WI38 (cell line): ENCODE results near the gene PRCP.
A peak's percentile ranks its signal among the peaks of the same experiment; 100 is the strongest.
"Not testable (repeated sequence)": the region's sequence is repeated elsewhere in the genome, so short reads cannot be mapped to it uniquely, and the experiment has no call there.

Source experiments
- H3K4me3 ChIP-seq: 2 replicates; pipeline ENCODE4 v1.5.1; 2011; ENCODE audit warnings: low read depth, mild to moderate bottlenecking, control low read depth, low read length
- CTCF ChIP-seq: IDR thresholded peaks from 2 replicates; pipeline ENCODE4 v1.5.1; 2012; ENCODE audit warnings: low read depth, mild to moderate bottlenecking, control low read depth, low read length

Gene PRCP

GRCh38 chr11:82858556-82859091, 41.6 kb downstream of the PRCP start:
- TF ChIP-seq CTCF = no peak
- peak overlapping the region; percentile 33 for H3K4me3 ChIP-seq

- peak overlapping the region; percentile 33 for H3K4me3 ChIP-seq
- no peak for TF ChIP-seq CTCF
Observed at GRCh38 chr11:82858133-82858532, 42.1 kb downstream of the PRCP start.

GRCh38 chr11:82857145-82857544, 43.1 kb downstream of the PRCP start:
- no peak for TF ChIP-seq CTCF

GRCh38 chr11:82855616-82856015, 44.6 kb downstream of the PRCP start:
- no peak for TF ChIP-seq CTCF
- no peak overlapping the region for H3K4me3 ChIP-seq

More at GRCh38 chr11:82857145-82857544, 43.1 kb downstream of the PRCP start:
- no peak overlapping the region for H3K4me3 ChIP-seq

GRCh38 chr11:82854916-82855315, 45.3 kb downstream of the PRCP start:
- not testable (repeated sequence) for H3K4me3 ChIP-seq

GRCh38 chr11:82854242-82854641, 46.0 kb downstream of the PRCP start:
- no peak for TF ChIP-seq CTCF
- no peak overlapping the region for H3K4me3 ChIP-seq

GRCh38 chr11:82848829-82849228, 51.4 kb downstream of the PRCP start:
- no peak for TF ChIP-seq CTCF
- H3K4me3 ChIP-seq = no peak overlapping the region
